ENCODE measurements around the gene TSN. TPM values are rescaled to one million over a fixed set of nuclear protein-coding genes. Genes with fewer than 3 reads are reported as not detected.
A peak's percentile ranks its signal among the peaks of the same experiment; 100 is the strongest.
"Not testable (repeated sequence)": the region's sequence is repeated elsewhere in the genome, so short reads cannot be mapped to it uniquely, and the experiment has no call there.

The TSN gene
- 100 to 1,000 TPM in 1 of 4 donors, 10 to 100 TPM in 3; 77.7 to 100 (median 87.7) TPM for polyA plus RNA-seq (ENCODE audit: insufficient read length in 4 of 4)

- DNase-seq (ENCODE audit: low read depth in 4 of 4, low spot score in 3 of 4), result peak; percentile 93 to 96 (median 94)
Measured at GRCh38 chr2:121755237-121756111, at the start of gene TSN. Gene TSN (plus strand): TSS chr2:121755651. CDS start chr2:121755780, 129 bp downstream.

DNA sequence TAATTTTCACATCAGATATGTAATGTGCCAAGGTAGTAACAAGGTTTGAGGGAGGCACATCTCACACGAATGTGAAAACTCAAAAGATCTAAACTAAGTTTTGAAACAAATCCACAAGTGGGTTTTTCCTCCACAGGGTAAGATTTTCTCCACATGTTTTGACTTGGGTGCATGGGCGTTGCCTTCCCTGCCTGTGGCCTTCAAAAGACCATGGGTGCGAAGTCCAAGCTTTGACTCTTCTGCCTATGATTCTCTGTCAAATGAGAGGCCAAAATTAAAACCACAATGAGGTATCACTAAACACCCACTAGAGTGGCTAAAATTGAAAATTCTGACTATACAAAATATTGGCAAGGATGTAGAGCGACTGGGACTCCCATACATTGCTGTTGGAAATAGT is 49.5 kb upstream of the TSN start:
- no peak for DNase-seq (ENCODE audit: low read depth in 4 of 4, low spot score in 3 of 4)

DNA sequence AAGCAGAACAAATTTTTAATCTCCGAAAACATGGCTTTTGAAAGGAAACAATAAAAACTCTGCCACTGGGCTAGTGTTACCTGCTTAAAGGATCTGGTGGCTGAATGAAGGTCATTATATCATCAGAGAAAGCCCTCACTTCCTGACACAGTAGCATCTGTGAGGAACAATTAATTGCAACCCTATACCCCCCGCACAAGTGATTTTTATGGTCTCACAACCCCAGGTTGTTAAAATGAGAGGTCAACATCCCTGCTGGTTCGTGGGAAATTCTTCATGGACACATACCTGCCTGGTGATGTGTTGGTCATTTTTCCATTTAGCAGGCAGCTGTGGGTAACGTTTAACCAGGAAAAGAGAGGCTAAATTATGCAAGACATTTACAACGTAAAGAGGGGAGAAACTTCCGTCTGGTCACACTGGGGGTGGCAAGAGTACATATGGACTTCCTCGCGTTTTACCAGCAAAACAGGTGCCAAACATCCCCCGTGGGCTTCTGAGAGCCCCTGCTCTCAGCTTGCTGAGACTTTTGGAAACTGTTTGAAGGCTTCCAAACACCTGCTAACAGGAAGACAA is 48.0 kb upstream of the TSN start:
- peak in 2 of 4 donors; percentile 23 to 49 for DNase-seq (ENCODE audit: low read depth in 4 of 4, low spot score in 3 of 4)

DNA sequence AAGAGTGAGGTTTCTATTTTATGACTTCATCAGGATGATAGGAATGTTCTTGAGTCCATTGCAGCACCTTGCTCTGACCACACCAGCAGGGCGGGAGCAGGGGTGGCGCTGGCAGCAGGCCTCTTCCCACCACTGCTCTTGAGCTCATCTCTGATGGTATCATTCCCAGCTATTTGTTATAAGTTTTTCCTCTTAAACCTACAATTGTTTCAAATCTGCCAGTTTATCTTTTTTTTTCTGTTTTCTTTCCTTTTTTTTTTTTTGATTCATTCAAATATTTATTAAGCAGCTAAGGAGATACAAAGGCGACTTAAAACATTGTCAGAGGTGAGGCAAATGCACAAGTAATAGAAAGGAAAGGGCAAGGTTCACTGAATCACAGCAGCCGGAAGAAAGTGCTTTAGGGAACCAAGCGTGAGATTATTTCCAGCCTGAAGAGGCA is 47.5 kb upstream of the TSN start:
- DNase-seq (ENCODE audit: low read depth in 4 of 4, low spot score in 3 of 4), result no peak

DNA sequence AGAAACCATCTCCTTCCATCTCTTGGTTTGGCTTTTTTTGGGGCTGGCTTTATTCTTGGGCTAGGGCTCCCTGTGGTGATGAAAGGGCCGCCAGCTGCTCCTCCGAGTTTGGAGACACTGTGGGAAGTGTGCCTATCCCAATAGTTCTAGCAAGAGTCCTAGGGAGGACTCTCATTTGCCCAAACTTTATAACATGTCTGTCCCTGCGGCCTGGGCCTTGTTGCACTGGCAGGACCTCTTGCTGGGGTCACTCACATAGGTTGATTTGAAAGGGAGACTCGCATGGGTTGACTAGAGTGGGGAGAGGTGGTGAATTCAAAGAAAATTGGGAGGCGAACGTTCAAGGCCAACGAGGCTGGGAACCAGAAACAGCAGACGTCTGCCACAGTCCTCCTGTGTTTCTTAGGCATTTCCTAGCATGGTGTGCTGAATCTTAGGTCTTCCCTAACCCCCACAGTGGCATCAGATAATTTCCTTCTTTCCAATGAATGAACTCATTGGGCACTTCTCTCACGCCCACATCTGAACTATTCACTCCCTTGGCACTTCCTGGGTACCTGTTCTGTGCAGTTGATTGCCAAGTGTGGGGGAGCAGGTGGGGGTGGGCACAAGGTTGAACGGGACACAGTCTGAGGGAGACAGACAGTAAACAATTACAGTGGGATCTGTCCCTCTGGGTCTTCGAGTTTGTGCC is 45.5 kb upstream of the TSN start:
- no peak for DNase-seq (ENCODE audit: low read depth in 4 of 4, low spot score in 3 of 4)

- no peak for DNase-seq (ENCODE audit: low read depth in 4 of 4, low spot score in 3 of 4)
Measured at GRCh38 chr2:121710470-121711170, 44.8 kb upstream of the TSN start.

- not testable (repeated sequence) for DNase-seq (ENCODE audit: low read depth in 4 of 4, low spot score in 3 of 4)
Measured at GRCh38 chr2:121711481-121711880, 44.0 kb upstream of the TSN start.

- DNase-seq (ENCODE audit: low read depth in 4 of 4, low spot score in 3 of 4), result no peak
Measured at GRCh38 chr2:121716126-121716525, 39.3 kb upstream of the TSN start.

DNA sequence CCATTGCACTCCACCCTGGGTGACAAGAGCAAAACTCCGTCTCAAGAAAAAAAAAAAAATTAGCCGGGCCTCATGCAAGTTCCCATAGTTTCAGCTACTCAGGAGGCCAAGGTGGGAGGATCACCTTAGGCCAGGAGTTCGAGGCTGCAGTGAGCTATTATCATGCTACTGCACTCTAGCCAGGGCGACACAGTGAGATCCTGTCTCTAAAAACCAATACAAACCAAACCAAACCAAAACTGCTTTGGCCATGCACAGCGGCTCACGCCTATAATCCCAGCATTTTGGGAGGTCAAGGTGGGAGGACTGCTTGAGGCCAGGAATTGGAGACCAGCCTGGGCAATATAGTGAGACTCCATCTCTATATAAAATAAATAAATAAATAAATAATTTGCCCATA is 37.9 kb upstream of the TSN start:
- DNase-seq (ENCODE audit: low read depth in 4 of 4, low spot score in 3 of 4), result no peak

DNA sequence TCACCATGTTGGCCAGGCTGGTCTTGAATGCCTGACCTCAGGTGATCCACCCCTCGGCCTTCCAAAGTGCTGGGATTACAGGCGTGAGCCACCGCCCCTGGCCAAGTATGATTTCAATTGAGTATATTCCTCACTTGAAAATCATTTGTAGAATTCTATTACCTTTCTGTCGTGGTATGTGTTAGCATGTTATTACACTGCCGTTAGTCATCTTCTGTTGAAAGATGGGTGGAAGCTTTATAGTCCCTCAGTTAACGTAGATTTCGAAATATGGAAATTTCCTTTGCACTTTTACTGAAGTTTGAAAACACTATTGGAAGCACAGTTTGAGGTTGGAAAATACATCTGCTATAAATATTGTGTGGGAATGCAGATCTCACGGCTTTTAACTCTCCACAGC is 33.5 kb upstream of the TSN start:
- DNase-seq (ENCODE audit: low read depth in 4 of 4, low spot score in 3 of 4), result no peak

- no peak for DNase-seq (ENCODE audit: low read depth in 4 of 4, low spot score in 3 of 4)
Measured at GRCh38 chr2:121722479-121722878, 33.0 kb upstream of the TSN start.

DNA sequence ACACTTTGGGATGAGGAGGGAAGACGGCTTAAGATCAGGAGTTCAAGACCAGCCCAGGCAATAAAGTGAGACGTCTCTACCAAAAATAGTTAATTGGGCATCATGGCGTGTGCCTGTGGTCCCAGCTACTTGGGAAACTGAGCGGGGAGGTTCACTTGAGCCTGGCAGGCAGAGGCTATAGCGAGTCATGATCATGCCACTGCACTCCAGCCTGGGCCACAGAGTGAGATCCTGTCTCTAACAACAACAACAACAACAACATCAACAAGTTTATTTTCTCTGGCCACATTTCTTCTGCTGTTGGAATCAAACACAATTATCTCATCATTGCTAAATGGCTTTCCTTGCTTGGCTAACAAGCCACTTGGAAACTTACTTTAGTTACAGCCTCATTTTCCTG is 32.1 kb upstream of the TSN start:
- DNase-seq (ENCODE audit: low read depth in 4 of 4, low spot score in 3 of 4), result no peak

- no peak for DNase-seq (ENCODE audit: low read depth in 4 of 4, low spot score in 3 of 4)
Measured at GRCh38 chr2:121727332-121727731, 28.1 kb upstream of the TSN start.

- DNase-seq (ENCODE audit: low read depth in 4 of 4, low spot score in 3 of 4), result no peak
Measured at GRCh38 chr2:121727950-121728349, 27.5 kb upstream of the TSN start.

GRCh38 chr2:121731366-121731765 is 24.1 kb upstream of the TSN start:
- no peak for DNase-seq (ENCODE audit: low read depth in 4 of 4, low spot score in 3 of 4)

- DNase-seq (ENCODE audit: low read depth in 4 of 4, low spot score in 3 of 4), result not testable (repeated sequence)
Measured at GRCh38 chr2:121734544-121734943, 20.9 kb upstream of the TSN start.

DNA sequence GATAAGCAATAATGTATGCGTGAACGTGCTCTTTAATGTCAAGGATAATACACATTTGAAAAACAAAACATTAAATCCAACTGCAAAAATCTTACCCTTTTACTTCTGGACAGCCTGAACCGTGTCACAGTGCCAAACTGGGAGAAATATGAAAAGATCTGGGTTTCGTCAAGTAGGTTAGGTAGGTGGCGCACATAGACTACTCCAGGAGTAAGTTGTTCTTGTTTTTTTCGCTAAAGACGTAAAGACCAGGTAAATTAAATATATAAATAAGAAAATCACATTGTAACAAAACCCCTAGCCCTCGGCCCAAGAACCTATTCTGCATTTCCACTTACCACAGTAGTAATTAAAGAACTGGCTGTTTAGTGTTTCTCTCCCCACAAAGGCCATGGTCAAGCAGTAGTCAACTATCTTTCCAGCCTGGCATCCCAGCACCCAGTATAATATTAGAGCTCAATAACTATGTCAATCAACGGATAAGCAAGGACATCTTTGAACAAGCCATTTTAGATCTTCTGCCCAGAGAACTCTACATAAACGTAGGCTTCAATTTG is 19.9 kb upstream of the TSN start:
- DNase-seq (ENCODE audit: low read depth in 4 of 4, low spot score in 3 of 4), result no peak

- DNase-seq (ENCODE audit: low read depth in 4 of 4, low spot score in 3 of 4), result no peak
Measured at GRCh38 chr2:121736140-121736461, 19.4 kb upstream of the TSN start.

DNA sequence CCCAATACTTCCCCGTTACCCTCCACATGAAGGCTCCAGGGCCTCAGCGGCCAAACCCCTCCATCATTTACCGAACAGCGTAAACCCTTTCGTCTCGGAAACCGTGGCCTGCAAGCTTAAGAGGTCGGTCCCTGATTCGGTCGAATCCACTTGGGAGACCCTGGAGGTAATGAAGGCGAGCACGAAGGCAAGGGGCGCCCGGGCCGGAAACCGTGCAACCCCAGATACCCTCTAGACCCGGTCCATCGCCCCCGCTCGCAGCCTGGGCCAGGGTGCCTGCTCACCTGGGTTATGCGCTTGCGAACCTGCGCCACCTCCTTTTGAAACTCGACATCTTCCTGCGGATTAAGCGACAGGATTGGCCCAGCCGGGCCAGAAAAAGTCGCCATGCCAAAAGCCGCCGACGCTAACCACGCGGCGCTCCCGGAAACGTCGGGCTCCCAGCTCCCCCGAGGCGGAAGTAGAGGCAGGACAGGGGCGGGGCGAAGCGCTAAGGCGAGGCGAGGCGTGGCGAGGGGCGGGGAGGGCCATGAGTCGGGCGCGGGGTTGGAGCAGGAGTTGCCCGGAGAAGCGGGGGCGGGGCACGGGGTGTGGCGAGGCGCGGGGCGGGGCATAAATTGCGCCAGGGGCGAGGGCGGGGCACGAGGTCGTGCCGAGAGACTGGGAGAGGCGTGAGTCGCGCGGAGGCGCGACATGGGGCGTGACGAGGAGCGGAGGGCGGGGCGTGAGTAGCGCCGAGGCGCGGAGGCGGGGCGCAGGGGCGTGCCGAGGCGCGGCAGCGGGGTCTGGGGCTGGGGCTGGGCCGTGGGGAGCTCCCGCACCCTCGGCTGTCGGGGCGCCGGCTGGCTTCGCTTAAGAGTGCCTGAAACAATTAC is 18.8 kb upstream of the TSN start, which contains the start of gene NIFK:
NIFK (minus strand) TSS at position 414 of the 875 bp plus-strand sequence; CDS start at position 389, 25 bp downstream.
- DNase-seq (ENCODE audit: low read depth in 4 of 4, low spot score in 3 of 4), result peak; percentile 89 to 93 (median 91)
